Osteoblast (primary cell): ENCODE data around the gene TAF6. TPM values are rescaled to one million over a fixed set of nuclear protein-coding genes. Genes with fewer than 3 reads are reported as not detected.
A peak's percentile ranks its signal among the peaks of the same experiment; 100 is the strongest.
"Not testable (repeated sequence)": the region's sequence is repeated elsewhere in the genome, so short reads cannot be mapped to it uniquely, and the experiment has no call there.

ENCODE experiments used
- DNase-seq: peaks from one replicate; pipeline ENCODE4 v3.0.0; 2011; ENCODE audit warnings: low spot score, mixed read lengths; ENCODE audit not compliant: insufficient read length; ENCODE audit errors: missing footprints
- H2AFZ ChIP-seq: 2 replicates; pipeline ENCODE4 v1.6.0; 2011; ENCODE audit warnings: mild to moderate bottlenecking, low read length
- H3K27ac ChIP-seq: 2 replicates; pipeline ENCODE4 v1.5.1; 2011; ENCODE audit warnings: mild to moderate bottlenecking, low read depth, low read length, moderate library complexity
- H3K27me3 ChIP-seq: 2 replicates; pipeline ENCODE4 v1.6.0; 2012; ENCODE audit warnings: mild to moderate bottlenecking, control low read depth, inconsistent platforms, low read length, moderate library complexity; ENCODE audit not compliant: insufficient read depth
- H3K36me3 ChIP-seq: 2 replicates; pipeline ENCODE4 v1.5.1; 2011; ENCODE audit warnings: mild to moderate bottlenecking, low read length, control low read depth, moderate library complexity; ENCODE audit not compliant: insufficient read depth
- H3K4me1 ChIP-seq: 2 replicates; pipeline ENCODE4 v1.5.1; 2011; ENCODE audit warnings: mild to moderate bottlenecking, low read length, control low read depth, moderate library complexity; ENCODE audit not compliant: insufficient read depth
- H3K4me2 ChIP-seq: 2 replicates; pipeline ENCODE4 v1.6.0; 2011; ENCODE audit warnings: mild to moderate bottlenecking, low read length; ENCODE audit not compliant: insufficient read depth
- H3K4me3 ChIP-seq: fragments of 200-600 bp; sonication (generic); 3 replicates; pipeline ENCODE4 v1.5.1; 2012; ENCODE audit warnings: mild to moderate bottlenecking, low read length, inconsistent platforms; ENCODE audit not compliant: insufficient read depth
- H3K79me2 ChIP-seq: 2 replicates; pipeline ENCODE4 v1.6.0; 2012; ENCODE audit warnings: mild to moderate bottlenecking, low read length, control low read depth, inconsistent platforms; ENCODE audit not compliant: insufficient read depth
- H3K9me3 ChIP-seq: 2 replicates; pipeline ENCODE4 v1.5.1; 2011; ENCODE audit warnings: low read depth, low read length, control low read depth
- H4K20me1 ChIP-seq: 2 replicates; pipeline ENCODE4 v1.6.0; 2012; ENCODE audit warnings: mild to moderate bottlenecking, low read length, control low read depth; ENCODE audit not compliant: insufficient read depth
- CTCF ChIP-seq: IDR thresholded peaks from 2 replicates; pipeline ENCODE4 v1.5.1; 2011; ENCODE audit warnings: mild to moderate bottlenecking, low read depth, low read length, moderate library complexity; ENCODE audit errors: extremely low read depth
- total RNA-seq: library from RNA; depleted of rRNA; stranded (reverse); fragments of >200 nt; gene quantifications from 2 replicates; pipeline ENCODE4 v1.2.3, GENCODE V29; 2012

Gene TAF6
- total RNA-seq, 1 donor = 36.2 TPM

- Histone ChIP-seq H3K27me3 (peaks cover 3% of the 10 kb centered on the region), H3K4me1 (peaks cover 7% of the 10 kb centered on the region)
- TF ChIP-seq CTCF = no peak
These were observed 13.0 kb upstream of the TAF6 start for GRCh38 chr7:100132126-100132525.

GRCh38 chr7:100130608-100131453 lies 11.7 kb upstream of the TAF6 start:
- Histone ChIP-seq H3K4me3 (peak overlapping the region; percentile 52), H3K79me2 (peaks cover 5% of the 10 kb centered on the region), H3K27ac (no peak overlapping the region), H2AFZ (peak overlapping the region; percentile 87), H3K4me1 (peaks cover 7% of the 10 kb centered on the region), H3K4me2 (peak overlapping the region; percentile 81), H3K36me3 (no peaks in the 10 kb centered on the region), H3K27me3 (peaks cover 3% of the 10 kb centered on the region), H3K9me3 (no peaks in the 10 kb centered on the region), H4K20me1 (no peaks in the 10 kb centered on the region)
- peak; percentile 93 for DNase-seq
- peak; percentile 74 for TF ChIP-seq CTCF

More at GRCh38 chr7:100132126-100132525, 13.0 kb upstream of the TAF6 start:
- Histone ChIP-seq H2AFZ (no peak overlapping the region), H4K20me1 (no peaks in the 10 kb centered on the region), H3K27ac (no peak overlapping the region), H3K79me2 (peaks cover 3% of the 10 kb centered on the region), H3K4me3 (no peak overlapping the region), H3K36me3 (no peaks in the 10 kb centered on the region), H3K4me2 (no peak overlapping the region), H3K9me3 (no peaks in the 10 kb centered on the region)
- DNase-seq = no peak

DNA sequence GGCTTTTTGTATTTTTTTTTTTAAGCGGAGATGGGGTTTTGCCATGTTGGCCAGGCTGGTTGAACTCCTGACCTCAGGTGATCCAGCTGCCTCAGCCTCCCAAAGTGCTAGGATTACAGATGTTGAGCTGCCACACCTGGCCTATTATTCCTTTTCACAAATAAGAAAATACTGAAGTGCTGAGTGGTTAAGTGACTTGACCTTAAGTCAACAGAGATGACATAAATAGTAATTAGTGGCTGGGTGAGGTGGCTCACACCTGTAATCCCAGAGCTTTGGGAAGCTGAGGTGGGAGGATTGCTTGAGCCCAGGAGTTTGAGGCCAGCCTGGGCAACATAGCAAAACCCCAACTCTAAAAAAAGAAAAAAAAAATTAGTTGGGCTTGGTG lies 11.1 kb upstream of the TAF6 start:
- not testable (repeated sequence) for H4K20me1 ChIP-seq

GRCh38 chr7:100128637-100128963 lies 9.4 kb upstream of the TAF6 start:
- peaks cover 7% of the 10 kb centered on the region for H3K4me1 ChIP-seq
- no peaks in the 10 kb centered on the region for H3K9me3 ChIP-seq
- H3K4me3 ChIP-seq = no peak overlapping the region
- peaks cover 5% of the 10 kb centered on the region for H3K79me2 ChIP-seq
- H4K20me1 ChIP-seq = no peaks in the 10 kb centered on the region
- TF ChIP-seq CTCF = no peak
- H3K4me2 ChIP-seq = peak overlapping the region; percentile 98
- H3K27ac ChIP-seq = no peak overlapping the region
- no peak for DNase-seq
- peaks cover 3% of the 10 kb centered on the region for H3K27me3 ChIP-seq
- peaks cover 10% of the 10 kb centered on the region for H3K36me3 ChIP-seq
- no peak overlapping the region for H2AFZ ChIP-seq

More for the DNA sequence above, 11.1 kb upstream of the TAF6 start:
- not testable (repeated sequence) for H3K27ac ChIP-seq, H3K4me1 ChIP-seq, H3K4me2 ChIP-seq, H3K27me3 ChIP-seq, H3K9me3 ChIP-seq, H2AFZ ChIP-seq, H3K79me2 ChIP-seq, H3K36me3 ChIP-seq, H3K4me3 ChIP-seq, DNase-seq
